Upper lobe of right lung (tissue), 1 donor: ENCODE results near the gene ITPR3. TPM values are rescaled to one million over a fixed set of nuclear protein-coding genes. Genes with fewer than 3 reads are reported as not detected.

Experiments used
- ATAC-seq: fragments of 200-7000 bp; cut with Tn5 transposase; one replicate; pipeline ENCODE4 v1.9.1; 2020; ENCODE audit warnings: mild to moderate bottlenecking, moderate library complexity
- DNase-seq: peaks from one replicate; pipeline ENCODE4 v3.0.0-alpha.2; 2020
- H3K27ac ChIP-seq: fragments of 200-600 bp; one replicate; pipeline ENCODE4 v1.8.0; 2022
- H3K27me3 ChIP-seq: fragments of 200-600 bp; one replicate; pipeline ENCODE4 v1.8.0; 2022; ENCODE audit warnings: mild to moderate bottlenecking
- H3K36me3 ChIP-seq: fragments of 200-600 bp; one replicate; pipeline ENCODE4 v1.8.0; 2022
- H3K4me1 ChIP-seq: fragments of 200-600 bp; one replicate; pipeline ENCODE4 v1.8.0; 2022
- H3K4me3 ChIP-seq: fragments of 200-600 bp; one replicate; pipeline ENCODE4 v1.8.0; 2022; ENCODE audit warnings: mild to moderate bottlenecking
- H3K9me3 ChIP-seq: fragments of 200-600 bp; one replicate; pipeline ENCODE4 v1.8.0; 2022
- CTCF ChIP-seq: fragments of 200-600 bp; IDR thresholded peaks from one replicate; pipeline ENCODE4 v1.8.0; 2022; ENCODE audit warnings: antibody characterized with exemption
- intact Hi-C: fragments of 100-400 bp; cut with DNase I; formaldehyde crosslinking; loops from one replicate; pipeline ENCODE4 v1.11.0; 2022
- total RNA-seq: library from RNA; stranded (reverse); fragmentation: NEBNext Ultra II Directional; extraction: Animal tissue kit (Norgen Biotek cat#: 25700); gene quantifications from one replicate; pipeline ENCODE4 v1.2.1, GENCODE V29; 2021
- donor health status: DM: no; HTN: yes; CAD: no; lungs with severe emphysema.

The ITPR3 gene
- total RNA-seq, 1 donor from 2014 or later, result 111 TPM

GRCh38 chr6:33619166-33619840 lies 1.8 kb upstream of the ITPR3 start:
- intact Hi-C loops, result no loop called here
- Histone ChIP-seq H3K4me1 (peaks cover 30% of the 10 kb centered on the region), H3K27me3 (no peaks in the 10 kb centered on the region), H3K27ac (peak overlapping the region; percentile 95), H3K36me3 (peaks cover 8% of the 10 kb centered on the region), H3K9me3 (no peaks in the 10 kb centered on the region), H3K4me3 (peak overlapping the region; percentile 82)
- ATAC-seq (no peak), DNase-seq (no peak)
- TF ChIP-seq CTCF, result no peak

GRCh38 chr6:33620158-33620855 lies 815 bp upstream of the ITPR3 start:
- intact Hi-C loops, result no loop called here
- ATAC-seq (peak; percentile 45), DNase-seq (peak; percentile 86)
- no peak for TF ChIP-seq CTCF
- peaks cover 35% of the 10 kb centered on the region for H3K4me1 ChIP-seq
- no peaks in the 10 kb centered on the region for H3K9me3 ChIP-seq
- peak overlapping the region; percentile 95 for H3K27ac ChIP-seq
- H3K36me3 ChIP-seq, result peaks cover 8% of the 10 kb centered on the region
- peak overlapping the region; percentile 82 for H3K4me3 ChIP-seq
- no peaks in the 10 kb centered on the region for H3K27me3 ChIP-seq

GRCh38 chr6:33621711-33622388 lies 728 bp downstream of the ITPR3 start:
- ATAC-seq, result peak; percentile 69
- Histone ChIP-seq H3K27me3 (no peaks in the 10 kb centered on the region), H3K36me3 (peaks cover 8% of the 10 kb centered on the region), H3K4me3 (peak overlapping the region; percentile 82), H3K4me1 (peaks cover 38% of the 10 kb centered on the region), H3K9me3 (no peaks in the 10 kb centered on the region), H3K27ac (peak overlapping the region; percentile 95)
- no peak for TF ChIP-seq CTCF
- intact Hi-C loops, result no loop called here
- peak; percentile 88 for DNase-seq

GRCh38 chr6:33622456-33623431 lies 1.6 kb downstream of the ITPR3 start:
- DNase-seq (peak; percentile 82), ATAC-seq (peak; percentile 41)
- Histone ChIP-seq H3K4me1 (peaks cover 42% of the 10 kb centered on the region), H3K36me3 (peaks cover 8% of the 10 kb centered on the region), H3K27me3 (no peaks in the 10 kb centered on the region), H3K9me3 (no peaks in the 10 kb centered on the region), H3K27ac (peak overlapping the region; percentile 95), H3K4me3 (peak overlapping the region; percentile 82)
- intact Hi-C loops, result no loop called here
- TF ChIP-seq CTCF, result no peak

- DNase-seq, result no peak
- ATAC-seq, result no peak
- Histone ChIP-seq H3K36me3 (peaks cover 8% of the 10 kb centered on the region), H3K4me3 (peak overlapping the region; percentile 25), H3K27ac (peak overlapping the region; percentile 36), H3K4me1 (peaks cover 44% of the 10 kb centered on the region), H3K27me3 (no peaks in the 10 kb centered on the region), H3K9me3 (no peaks in the 10 kb centered on the region)
- TF ChIP-seq CTCF, result no peak
- intact Hi-C loops, result no loop called here
Measured at GRCh38 chr6:33623895-33624381, 2.8 kb downstream of the ITPR3 start.
